Stimulated activated CD8-positive, alpha-beta memory T cell treated with anti-CD3 and anti-CD28 coated beads, Interleukin-15, amount 100 ng/mL, for 1 hour (primary cell): ENCODE data around the gene CFAP58.

Experiments
- DNase-seq: peaks from one replicate; pipeline ENCODE4 v3.0.0-alpha.2; 2020; ENCODE audit warnings: low read depth

CFAP58 gene

DNA sequence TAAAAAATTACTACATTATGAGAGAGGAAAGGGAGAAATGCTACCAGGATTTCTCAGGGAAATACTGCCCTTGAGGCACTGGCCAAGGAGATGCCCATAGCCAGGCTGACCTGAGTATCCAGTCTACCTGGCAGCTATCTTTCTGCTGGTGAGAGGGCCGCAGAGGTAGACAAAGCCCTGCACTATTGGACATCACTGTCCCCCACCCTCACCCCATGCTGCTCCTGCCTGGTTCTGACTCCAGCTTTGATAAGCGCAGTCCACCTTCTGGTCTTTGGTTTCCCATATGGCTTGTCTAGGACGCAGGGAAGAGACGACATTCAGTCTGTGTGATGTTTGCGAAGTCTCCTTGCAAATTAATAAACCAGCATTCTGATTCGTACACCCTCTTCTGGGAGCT lies 19.1 kb upstream of the CFAP58 start:
- DNase-seq, result no peak

- DNase-seq, result no peak
Observed at GRCh38 chr10:104334965-104335650, 18.5 kb upstream of the CFAP58 start.

DNA sequence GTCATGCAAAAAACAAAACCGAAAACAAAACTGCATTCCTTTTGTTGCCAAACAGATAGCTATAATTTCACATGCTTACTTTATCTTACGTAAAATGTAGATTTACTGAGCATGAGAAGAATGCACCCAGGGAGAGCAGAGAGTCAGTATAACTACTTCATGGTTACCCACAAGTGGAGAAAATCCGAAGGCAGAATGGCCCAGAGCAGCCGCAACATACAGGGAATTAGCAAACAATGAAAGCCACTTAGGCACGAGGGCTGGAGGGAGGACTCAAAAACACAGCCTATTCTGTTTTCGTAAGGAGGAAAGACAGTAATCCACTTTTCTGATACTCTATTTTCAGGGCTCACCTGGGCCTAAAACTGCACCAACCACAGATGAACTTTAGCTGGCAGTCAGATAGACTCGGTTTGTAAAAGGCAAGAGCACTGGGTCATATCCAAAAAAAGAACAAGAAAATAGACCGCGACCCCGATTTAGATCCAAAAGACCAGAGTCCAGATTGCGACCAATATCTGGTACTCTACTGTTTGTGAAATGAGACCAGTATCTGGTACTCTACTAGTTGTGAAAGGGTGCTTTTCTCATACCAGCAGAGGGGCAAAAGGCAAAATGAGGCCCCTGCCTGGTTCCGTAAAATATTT lies 16.7 kb upstream of the CFAP58 start:
- no peak for DNase-seq

DNA sequence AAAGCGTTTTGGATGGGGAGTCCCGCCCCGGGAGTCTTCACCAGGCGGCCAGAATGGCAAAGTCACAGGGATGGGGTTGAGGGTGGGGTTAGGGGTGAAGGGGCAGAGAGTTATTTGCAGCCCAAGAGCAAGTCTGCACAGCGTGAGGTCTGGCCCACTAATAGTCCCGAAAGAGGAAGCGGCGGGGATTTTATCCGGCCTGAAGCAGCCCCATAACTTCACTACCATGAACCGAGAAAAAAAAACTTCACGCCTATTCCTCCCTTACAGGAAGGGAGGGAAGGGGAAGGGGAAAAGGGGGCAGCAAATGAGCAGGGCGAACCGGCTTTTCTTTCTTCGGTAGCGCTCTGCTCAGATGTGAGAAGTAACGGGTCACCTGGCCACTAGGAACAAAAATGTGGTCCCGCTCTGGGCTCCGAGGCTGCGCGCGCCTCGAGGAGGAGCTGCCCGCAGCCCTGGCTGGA lies 16.1 kb upstream of the CFAP58 start:
- DNase-seq, result no peak

GRCh38 chr10:104337985-104338735 lies 15.5 kb upstream of the CFAP58 start, which contains the start of gene ITPRIP:
Gene ITPRIP, minus strand, starts transcription at chr10:104338465. Its CDS starts 22,414 bp downstream, at chr10:104316051.
- DNase-seq, result peak; percentile 46

DNA sequence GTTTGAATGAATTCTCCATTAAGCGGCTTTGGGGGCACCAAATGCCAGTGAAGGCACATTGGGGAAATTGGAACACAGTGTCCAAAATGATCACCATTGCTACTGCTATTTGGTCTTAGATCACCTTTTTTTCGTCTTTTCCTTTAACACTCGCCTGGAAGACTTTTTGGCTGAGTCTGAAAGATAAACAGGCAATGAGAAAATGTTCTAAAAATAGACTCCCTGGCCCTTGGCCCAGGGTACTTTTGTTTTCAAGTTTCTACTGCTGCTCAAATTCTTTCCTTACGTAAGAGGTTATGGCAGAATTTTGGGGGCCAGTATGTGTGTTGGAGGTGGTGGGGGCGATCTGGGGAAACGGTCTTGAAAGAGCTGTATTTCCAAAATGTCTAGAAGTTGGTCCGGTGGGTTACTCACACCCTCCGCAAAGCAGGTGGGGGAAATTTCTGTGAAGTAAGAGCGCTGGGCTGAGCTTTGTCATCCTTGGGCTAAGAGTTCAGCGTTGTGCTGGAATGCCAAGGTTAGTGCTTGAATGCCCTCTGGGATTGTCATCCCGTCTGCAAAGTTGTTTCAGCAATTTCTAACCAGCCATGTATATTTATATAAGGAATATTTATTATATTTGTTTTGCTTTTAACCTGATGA lies 14.0 kb upstream of the CFAP58 start:
- no peak for DNase-seq

- DNase-seq, result no peak
Observed at GRCh38 chr10:104340111-104340526, 13.5 kb upstream of the CFAP58 start.

DNA sequence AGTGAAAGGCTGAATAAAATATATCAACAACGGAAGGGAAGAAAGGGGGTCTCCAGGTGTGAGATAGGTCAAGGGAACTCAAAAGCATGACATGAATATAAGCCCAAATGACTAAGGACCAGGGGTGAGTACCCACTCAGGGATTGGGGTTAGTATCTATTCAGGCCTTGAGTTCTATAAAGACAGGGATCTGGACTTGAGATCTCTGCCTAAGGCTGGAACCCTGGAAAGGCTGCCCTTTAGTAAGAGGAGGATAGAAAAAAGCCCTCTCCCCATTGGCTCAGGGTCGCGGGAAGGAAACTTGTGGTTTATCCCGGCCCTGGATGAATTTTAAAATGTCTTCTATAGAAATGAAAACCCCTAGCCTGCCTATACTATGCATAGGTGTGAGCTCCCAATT lies 13.0 kb upstream of the CFAP58 start:
- DNase-seq, result no peak

GRCh38 chr10:104342941-104343411 lies 10.7 kb upstream of the CFAP58 start:
- no peak for DNase-seq

DNA sequence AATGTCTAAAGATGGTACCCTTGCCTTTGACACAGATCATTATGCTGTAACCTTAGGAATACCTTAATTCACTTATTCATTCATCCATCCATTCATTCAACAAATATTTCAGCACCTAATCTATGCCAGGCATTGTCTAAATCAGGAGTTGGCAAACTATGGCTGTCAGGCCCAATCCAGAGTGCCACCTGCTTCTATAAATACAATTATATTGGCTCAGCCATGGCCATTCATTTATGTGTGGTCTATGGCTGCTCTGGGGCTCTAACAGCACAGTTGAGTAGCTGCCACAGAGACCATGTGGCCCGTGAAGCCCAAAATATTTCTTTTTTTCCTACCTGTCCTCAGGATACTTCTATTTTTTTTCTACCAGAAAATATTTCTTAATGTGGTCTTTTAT lies 9.4 kb upstream of the CFAP58 start:
- DNase-seq, result no peak

GRCh38 chr10:104345515-104345914 lies 8.1 kb upstream of the CFAP58 start:
- DNase-seq, result no peak

DNA sequence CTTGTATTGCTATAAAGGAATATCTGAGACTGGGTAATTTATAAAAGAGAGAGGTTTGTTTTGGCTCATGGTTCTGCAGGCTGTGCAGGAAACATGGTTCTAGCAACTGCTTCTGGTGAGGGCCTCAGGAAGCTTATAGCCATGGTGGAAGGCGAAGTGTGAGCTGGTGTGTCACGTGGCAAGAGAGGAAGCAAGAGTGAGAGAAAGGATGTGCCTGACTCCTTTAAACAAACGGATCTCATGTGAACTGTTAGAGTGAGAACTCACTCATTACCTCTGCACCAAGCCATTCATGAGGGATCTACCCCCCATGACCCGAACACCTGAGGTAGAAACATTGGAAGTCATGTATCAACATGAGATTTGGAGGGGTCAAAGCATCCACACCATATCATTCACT lies 7.7 kb upstream of the CFAP58 start:
- DNase-seq, result no peak

DNA sequence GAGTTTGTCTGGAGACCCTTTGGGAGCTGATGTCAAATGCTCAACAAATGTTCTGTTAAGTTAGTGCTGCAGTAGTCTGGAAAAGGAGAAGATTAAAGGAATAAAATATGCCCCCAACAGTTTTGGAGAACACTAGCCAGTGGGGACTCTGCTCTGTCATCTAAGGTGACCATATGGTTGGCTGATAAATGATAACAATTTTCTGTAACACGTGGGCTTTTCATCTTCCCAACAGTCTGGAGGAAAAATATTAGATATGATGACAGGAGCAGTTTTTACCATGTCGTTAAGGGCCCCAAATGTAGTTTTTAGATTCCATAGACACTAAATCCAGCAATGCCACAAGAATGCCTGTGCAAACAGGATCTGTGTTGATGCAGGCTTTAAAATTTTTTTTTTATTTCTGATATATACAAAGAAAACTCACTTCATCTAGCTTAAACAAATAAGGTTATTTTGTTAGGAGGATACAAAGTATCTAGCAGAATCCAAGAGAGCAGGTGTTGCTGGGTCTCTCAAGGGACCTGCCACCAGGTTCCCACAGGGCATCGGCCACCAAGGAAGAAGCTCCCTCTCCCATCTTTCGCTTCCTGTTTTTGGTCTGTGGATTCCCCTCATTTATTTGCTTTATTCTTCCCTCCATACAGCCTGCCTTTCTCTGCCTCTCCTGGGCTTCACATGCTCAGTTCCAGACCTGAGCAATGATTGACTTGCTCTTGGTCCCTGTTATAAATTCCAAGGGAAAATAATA lies 6.2 kb upstream of the CFAP58 start:
- DNase-seq, result no peak

GRCh38 chr10:104348601-104349000 lies 5.0 kb upstream of the CFAP58 start:
- DNase-seq, result no peak

DNA sequence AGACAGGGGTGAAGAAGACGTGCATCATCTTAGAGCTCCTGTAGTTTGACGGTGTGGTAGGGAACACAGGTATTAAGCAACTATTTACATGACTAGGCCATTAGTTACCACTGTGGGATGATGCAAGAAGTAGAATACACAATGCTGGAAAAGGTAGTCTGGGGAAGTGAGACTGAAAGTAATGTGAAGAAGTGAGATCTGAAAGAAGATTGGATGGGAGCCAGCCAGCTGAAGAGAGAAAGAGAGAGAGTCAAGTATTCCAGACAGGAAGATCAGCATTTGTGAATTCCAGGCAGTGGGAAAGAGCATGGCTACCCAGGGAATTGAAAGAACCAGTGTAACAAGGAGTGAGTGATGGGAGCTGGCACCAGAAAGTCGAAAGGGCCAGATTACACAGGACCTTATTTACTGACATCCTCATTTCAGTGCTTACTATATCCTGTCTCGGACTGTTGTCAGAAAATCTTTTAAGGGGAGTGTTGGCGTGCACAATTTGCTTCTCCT lies 4.0 kb upstream of the CFAP58 start:
- DNase-seq, result no peak

- DNase-seq, result no peak
Observed at GRCh38 chr10:104350127-104350635, 3.5 kb upstream of the CFAP58 start.

DNA sequence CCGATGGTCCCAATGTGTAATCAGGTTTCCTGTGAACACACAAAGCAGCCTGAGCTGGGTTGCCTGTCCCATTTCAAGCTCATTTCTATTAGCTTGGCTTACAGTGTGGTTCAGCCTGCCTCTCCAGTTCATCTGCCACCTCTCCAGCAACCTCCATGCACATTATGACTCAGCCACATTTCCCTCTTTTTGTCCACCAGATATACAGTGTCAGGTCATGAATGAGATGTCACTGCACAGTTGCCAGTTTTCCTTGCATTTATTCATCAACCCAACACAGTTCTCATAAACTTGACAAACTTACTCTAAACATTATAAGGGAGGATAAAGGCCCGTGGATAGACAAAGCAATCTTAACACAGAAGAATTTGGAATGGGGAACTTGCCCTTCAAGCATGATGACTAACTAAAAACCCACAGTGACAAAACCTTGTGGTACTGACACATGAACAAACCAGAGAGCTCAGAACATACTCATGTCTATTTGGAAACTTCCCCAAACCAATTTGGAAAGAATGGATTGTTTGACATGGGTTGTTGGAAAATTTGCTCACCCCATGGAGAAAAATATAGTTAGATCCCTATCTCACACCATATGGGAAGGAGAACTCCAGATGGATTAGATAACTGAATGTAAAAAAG lies 2.5 kb upstream of the CFAP58 start:
- no peak for DNase-seq

DNA sequence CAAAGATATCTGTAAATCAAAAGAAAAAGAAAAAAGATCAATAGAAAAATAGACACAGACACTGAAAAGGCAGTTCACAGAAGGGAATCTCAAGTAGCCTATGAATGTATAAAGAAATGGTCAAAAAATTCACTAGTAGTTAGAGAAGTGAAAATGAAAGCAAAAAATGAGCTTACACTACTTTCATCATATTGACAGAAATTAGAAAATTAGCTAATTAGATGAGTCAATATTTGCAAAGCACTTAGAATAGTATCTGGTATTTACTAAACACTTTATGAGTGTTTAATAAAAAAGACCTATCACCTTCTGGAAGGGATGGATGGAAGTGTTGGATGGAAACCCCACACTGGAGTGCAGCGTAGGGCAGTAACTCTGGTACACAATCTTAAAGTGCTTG lies 1.7 kb upstream of the CFAP58 start:
- DNase-seq, result no peak

DNA sequence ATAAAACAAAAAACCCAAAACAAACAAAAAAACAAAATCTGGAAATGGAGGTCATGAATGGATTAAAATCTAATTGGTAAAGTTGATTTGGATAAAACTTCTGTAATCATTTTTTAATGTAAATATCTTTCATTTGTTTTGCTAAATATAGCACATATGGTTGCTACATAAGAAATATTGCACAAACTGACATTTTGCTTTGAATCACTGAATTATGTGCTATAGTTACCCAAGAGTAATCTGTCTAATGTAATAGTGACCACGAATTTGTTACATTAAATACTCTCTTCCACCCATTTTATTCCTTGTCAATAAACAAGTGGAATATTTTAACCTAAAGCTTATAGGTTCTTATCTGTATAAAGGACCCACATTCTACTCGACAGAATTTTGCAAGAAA lies 6.2 kb downstream of the CFAP58 start:
- DNase-seq, result no peak

GRCh38 chr10:104367904-104368303 lies 14.3 kb downstream of the CFAP58 start:
- DNase-seq, result no peak

DNA sequence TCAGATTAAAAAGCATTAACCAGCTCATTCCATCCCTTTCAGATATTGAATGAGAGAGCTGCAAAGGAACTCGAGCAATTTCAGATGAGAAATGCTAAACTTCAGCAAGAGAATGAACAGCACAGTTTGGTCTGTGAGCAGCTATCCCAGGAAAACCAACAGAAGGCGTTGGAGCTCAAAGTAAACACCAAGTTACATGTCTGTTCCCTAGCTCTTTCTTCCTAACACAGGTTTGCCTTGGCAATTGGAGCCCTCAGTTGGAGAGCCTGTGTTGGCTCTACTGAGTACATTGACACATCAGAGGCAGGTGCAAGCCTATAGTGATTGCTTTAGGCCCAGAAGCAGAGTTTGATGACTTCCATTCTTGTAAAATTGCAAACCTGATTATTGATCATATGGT lies 14.7 kb downstream of the CFAP58 start:
- DNase-seq, result no peak
